Measurements from ENCODE around the gene CANX. TPM values are rescaled to one million over a fixed set of nuclear protein-coding genes. Genes with fewer than 3 reads are reported as not detected.

Gene CANX
- total RNA-seq, 1 donor from 2014 or later = 403 TPM

DNA sequence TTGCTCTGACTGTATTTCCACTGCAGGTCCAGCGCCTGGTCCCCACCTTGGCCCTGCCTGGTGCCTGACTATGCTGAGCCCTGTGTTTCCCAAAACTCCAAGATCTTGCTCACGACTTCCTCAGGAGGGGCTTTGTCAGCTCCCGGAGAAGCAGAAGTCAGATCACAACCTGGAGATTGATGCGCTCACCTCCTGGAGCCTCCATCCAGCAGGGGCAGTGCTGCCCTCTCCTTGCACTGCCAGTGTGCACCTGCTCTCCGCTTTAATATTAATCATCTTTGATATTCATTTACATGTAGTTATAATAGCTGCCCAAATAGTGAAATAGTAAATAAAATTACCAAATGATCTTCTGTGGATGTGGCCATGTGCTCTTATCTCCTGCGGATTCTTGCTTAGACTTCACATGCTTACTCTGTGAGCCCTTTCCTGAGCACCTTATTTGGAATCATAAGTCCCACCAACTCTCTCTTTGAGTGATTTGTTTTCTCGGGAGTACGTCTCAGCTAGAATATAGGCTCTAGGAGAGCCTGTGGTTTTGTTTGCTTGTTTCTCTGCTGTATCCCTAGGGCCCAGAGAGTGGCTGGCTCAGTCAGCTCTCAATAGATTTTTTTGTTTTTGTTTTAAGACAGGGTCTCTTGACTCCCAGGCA is 51.2 kb downstream of the CANX start:
- peaks cover 72% of the 10 kb centered on the region for H4K20me1 ChIP-seq (ENCODE audit: low read depth)
- no peak overlapping the region for H3K4me3 Mint-ChIP-seq

DNA sequence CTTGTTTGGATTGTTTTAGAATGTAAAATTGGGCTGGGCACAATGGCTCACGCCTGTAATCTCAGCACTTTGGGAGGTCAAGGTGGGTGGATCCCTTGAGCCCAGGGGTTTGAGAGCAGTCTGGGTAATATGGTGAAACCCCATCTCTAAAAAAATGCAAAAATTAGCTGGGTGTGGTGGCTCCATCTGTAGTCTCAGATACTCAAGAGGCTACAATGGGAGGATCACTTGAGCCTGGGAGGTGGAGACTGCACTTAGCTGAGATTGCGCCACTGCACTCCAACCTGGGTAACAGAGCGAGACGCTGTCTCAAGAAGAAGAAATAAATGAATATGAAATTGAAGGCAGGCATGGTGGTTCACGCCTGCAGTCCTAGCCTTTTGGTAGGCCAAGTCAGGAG is 55.2 kb downstream of the CANX start:
- Histone ChIP-seq H3K9ac (no peak overlapping the region), H3K27me3 (no peaks in the 10 kb centered on the region), H3K36me3 (no peaks in the 10 kb centered on the region), H3K4me3 (no peak overlapping the region), H3K9me3 (ENCODE audit: low read depth) (no peaks in the 10 kb centered on the region), H3F3A (ENCODE audit: low read depth) (no peaks in the 10 kb centered on the region), H3K27ac (no peak overlapping the region), H2AFZ (replicated peaks) (no peak overlapping the region), H3K4me2 (no peak overlapping the region), H3K79me2 (ENCODE audit: low read depth) (peaks cover 100% of the 10 kb centered on the region), H3K4me1 (no peaks in the 10 kb centered on the region), H4K20me1 (ENCODE audit: low read depth) (peaks cover 98% of the 10 kb centered on the region)
- TF ChIP-seq, protein P1, sequence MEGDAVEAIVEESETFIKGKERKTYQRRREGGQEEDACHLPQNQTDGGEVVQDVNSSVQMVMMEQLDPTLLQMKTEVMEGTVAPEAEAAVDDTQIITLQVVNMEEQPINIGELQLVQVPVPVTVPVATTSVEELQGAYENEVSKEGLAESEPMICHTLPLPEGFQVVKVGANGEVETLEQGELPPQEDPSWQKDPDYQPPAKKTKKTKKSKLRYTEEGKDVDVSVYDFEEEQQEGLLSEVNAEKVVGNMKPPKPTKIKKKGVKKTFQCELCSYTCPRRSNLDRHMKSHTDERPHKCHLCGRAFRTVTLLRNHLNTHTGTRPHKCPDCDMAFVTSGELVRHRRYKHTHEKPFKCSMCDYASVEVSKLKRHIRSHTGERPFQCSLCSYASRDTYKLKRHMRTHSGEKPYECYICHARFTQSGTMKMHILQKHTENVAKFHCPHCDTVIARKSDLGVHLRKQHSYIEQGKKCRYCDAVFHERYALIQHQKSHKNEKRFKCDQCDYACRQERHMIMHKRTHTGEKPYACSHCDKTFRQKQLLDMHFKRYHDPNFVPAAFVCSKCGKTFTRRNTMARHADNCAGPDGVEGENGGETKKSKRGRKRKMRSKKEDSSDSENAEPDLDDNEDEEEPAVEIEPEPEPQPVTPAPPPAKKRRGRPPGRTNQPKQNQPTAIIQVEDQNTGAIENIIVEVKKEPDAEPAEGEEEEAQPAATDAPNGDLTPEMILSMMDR (IDR thresholded peaks at IDR 0.05) = no peak
- no peak for TF ChIP-seq EZH2phosphoT487 (IDR thresholded peaks at IDR 0.05)
- TF ChIP-seq EZH2 (IDR thresholded peaks at IDR 0.05) = no peak
- Mint-ChIP-seq H3K27ac (no peak overlapping the region), H3K36me3 (peaks cover 23% of the 10 kb centered on the region), H3K27me3 (ENCODE audit: insufficient read depth, low read depth) (peaks cover 3% of the 10 kb centered on the region), H3K4me3 (no peak overlapping the region), H3K4me1 (peaks cover 17% of the 10 kb centered on the region), H3K9me3 (no peaks in the 10 kb centered on the region)
- DNase-seq (ENCODE audit: low spot score) = no peak

More for the DNA sequence above, 51.2 kb downstream of the CANX start:
- Histone ChIP-seq H2AFZ (replicated peaks) (no peak overlapping the region), H3K4me2 (no peak overlapping the region), H3K27ac (no peak overlapping the region), H3K9me3 (ENCODE audit: low read depth) (no peaks in the 10 kb centered on the region), H3K4me1 (no peaks in the 10 kb centered on the region), H3K79me2 (ENCODE audit: low read depth) (peaks cover 100% of the 10 kb centered on the region), H3F3A (ENCODE audit: low read depth) (no peaks in the 10 kb centered on the region), H3K4me3 (no peak overlapping the region), H3K9ac (no peak overlapping the region), H3K27me3 (no peaks in the 10 kb centered on the region), H3K36me3 (no peaks in the 10 kb centered on the region)
- Mint-ChIP-seq H3K27ac (peak overlapping the region; percentile 5), H3K27me3 (ENCODE audit: insufficient read depth, low read depth) (peaks cover 3% of the 10 kb centered on the region), H3K36me3 (peaks cover 32% of the 10 kb centered on the region), H3K9me3 (peaks cover 8% of the 10 kb centered on the region), H3K4me1 (peaks cover 13% of the 10 kb centered on the region)
- no peak for TF ChIP-seq EZH2 (IDR thresholded peaks at IDR 0.05)
- TF ChIP-seq EZH2phosphoT487 (IDR thresholded peaks at IDR 0.05) = no peak
- TF ChIP-seq, protein P1 (IDR thresholded peaks at IDR 0.05) = no peak
- no peak for DNase-seq (ENCODE audit: low spot score)

DNA sequence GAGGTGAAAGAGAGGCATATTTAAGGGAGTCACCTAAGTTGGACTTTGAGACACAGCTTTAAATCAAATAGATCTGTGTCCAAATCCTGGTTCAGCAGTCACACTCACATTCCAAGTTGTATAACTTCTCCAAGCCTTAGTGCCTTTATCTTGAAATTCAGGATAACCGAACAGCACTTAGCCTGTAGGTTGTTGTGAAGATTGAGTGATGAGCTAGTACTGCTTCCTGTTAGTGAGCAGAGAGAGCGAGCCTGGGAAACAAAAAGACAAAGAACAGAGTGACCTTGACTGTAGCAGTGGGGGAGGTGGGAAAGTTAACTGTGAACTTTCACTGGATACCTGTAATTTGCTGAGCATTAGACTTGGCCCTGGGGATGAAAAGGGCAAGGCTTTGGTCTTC is 56.3 kb downstream of the CANX start:
- H3K27ac ChIP-seq = no peak overlapping the region
- Mint-ChIP-seq H3K27me3 (ENCODE audit: insufficient read depth, low read depth) (peaks cover 5% of the 10 kb centered on the region), H3K4me1 (peaks cover 22% of the 10 kb centered on the region), H3K4me3 (no peak overlapping the region), H3K9me3 (no peaks in the 10 kb centered on the region), H3K36me3 (peaks cover 17% of the 10 kb centered on the region), H3K27ac (peak overlapping the region; percentile 23)
- no peaks in the 10 kb centered on the region for H3K4me1 ChIP-seq
- peaks cover 98% of the 10 kb centered on the region for H4K20me1 ChIP-seq (ENCODE audit: low read depth)
- H2AFZ ChIP-seq (replicated peaks) = no peak overlapping the region
- H3K4me2 ChIP-seq = no peak overlapping the region
- TF ChIP-seq, protein P1 (IDR thresholded peaks at IDR 0.05) = no peak
- no peak for TF ChIP-seq EZH2phosphoT487 (IDR thresholded peaks at IDR 0.05)
- TF ChIP-seq EZH2 (IDR thresholded peaks at IDR 0.05) = no peak
- no peaks in the 10 kb centered on the region for H3K36me3 ChIP-seq
- no peaks in the 10 kb centered on the region for H3K9me3 ChIP-seq (ENCODE audit: low read depth)
- no peaks in the 10 kb centered on the region for H3F3A ChIP-seq (ENCODE audit: low read depth)
- H3K79me2 ChIP-seq (ENCODE audit: low read depth) = peaks cover 100% of the 10 kb centered on the region
- no peaks in the 10 kb centered on the region for H3K27me3 ChIP-seq
- no peak overlapping the region for H3K4me3 ChIP-seq
- H3K9ac ChIP-seq = no peak overlapping the region
- DNase-seq (ENCODE audit: low spot score) = no peak
